HL-60 (cell line): ENCODE data around the gene RAB3A.

Experiments
- DNase-seq, 2 experiments: peaks; one replicate each; pipeline ENCODE4 v3.0.0-alpha.2; 2010 to 2020; ENCODE audit warnings: low read depth in 1 of 2, low spot score in 1 of 2
- H3K27ac ChIP-seq: fragments of 250-450 bp; sonication (Bioruptor Pico); replicated peaks from 2 replicates; pipeline ENCODE4 v1.5.1; 2020; ENCODE audit warnings: mild to moderate bottlenecking, moderate library complexity
- H3K27me3 ChIP-seq: fragments of 250-450 bp; sonication (Bioruptor Pico); 2 replicates; pipeline ENCODE4 v1.5.1; 2021; ENCODE audit warnings: mild to moderate bottlenecking, moderate library complexity; ENCODE audit not compliant: insufficient read depth, poor library complexity, severe bottlenecking
- H3K4me3 ChIP-seq: replicated peaks from 2 replicates; pipeline ENCODE4 v1.5.1; 2011; ENCODE audit warnings: mild to moderate bottlenecking, control low read depth, low read length; ENCODE audit not compliant: insufficient read depth
- CTCF ChIP-seq: IDR thresholded peaks from one replicate; pipeline ENCODE4 v1.5.1; 2011; ENCODE audit warnings: low read length, control low read depth, inconsistent platforms; ENCODE audit not compliant: insufficient read depth
- GABPA ChIP-seq: IDR thresholded peaks from 2 replicates; pipeline ENCODE4 v1.6.1; 2012; ENCODE audit warnings: low read depth
- POLR2AphosphoS5 ChIP-seq: IDR thresholded peaks from 2 replicates; pipeline ENCODE4 v1.6.1; 2012; ENCODE audit warnings: low read depth
- REST ChIP-seq: IDR thresholded peaks from 2 replicates; pipeline ENCODE4 v1.6.1; 2012; ENCODE audit warnings: low read depth; ENCODE audit not compliant: insufficient replicate concordance
- SPI1 ChIP-seq: IDR thresholded peaks from 2 replicates; pipeline ENCODE4 v1.6.1; 2012; ENCODE audit warnings: low read depth, mild to moderate bottlenecking, borderline replicate concordance

RAB3A gene

GRCh38 chr19:18158467-18158866 is 45.4 kb downstream of the RAB3A start:
- no peak overlapping the region for H3K27ac ChIP-seq
- TF ChIP-seq REST (no peak), SPI1 (no peak), POLR2AphosphoS5 (no peak), GABPA (no peak), CTCF (no peak)
- no peak overlapping the region for H3K4me3 ChIP-seq
- no peak for DNase-seq
- no peaks in the 10 kb centered on the region for H3K27me3 ChIP-seq

GRCh38 chr19:18157465-18158063 is 46.3 kb downstream of the RAB3A start:
- Histone ChIP-seq H3K4me3 (no peak overlapping the region), H3K27me3 (no peaks in the 10 kb centered on the region), H3K27ac (no peak overlapping the region)
- TF ChIP-seq SPI1 (no peak), GABPA (no peak), REST (no peak), CTCF (no peak), POLR2AphosphoS5 (no peak)
- no peak for DNase-seq

- TF ChIP-seq CTCF, result no peak
- no peak for TF ChIP-seq POLR2AphosphoS5
- no peak for TF ChIP-seq GABPA
- TF ChIP-seq REST, result no peak
- no peak for TF ChIP-seq SPI1
- no peak for DNase-seq
- Histone ChIP-seq H3K4me3 (no peak overlapping the region), H3K27ac (no peak overlapping the region), H3K27me3 (no peaks in the 10 kb centered on the region)
Observed at GRCh38 chr19:18156841-18157464, 46.9 kb downstream of the RAB3A start.
